Brain microvascular endothelial cell (primary cell): Measurements from ENCODE around the gene OTUB2.
A peak's percentile ranks its signal among the peaks of the same experiment; 100 is the strongest.

Experiments used
- DNase-seq: peaks from one replicate; pipeline ENCODE4 v3.0.0-alpha.2; 2020
- H3K27ac ChIP-seq: fragments of 250-450 bp; sonication (Bioruptor Pico); 2 replicates; pipeline ENCODE4 v1.5.1; 2020; ENCODE audit warnings: mild to moderate bottlenecking, moderate library complexity
- H3K27me3 ChIP-seq: fragments of 250-450 bp; sonication (Bioruptor Pico); replicated peaks from 2 replicates; pipeline ENCODE4 v1.5.1; 2020; ENCODE audit warnings: mild to moderate bottlenecking
- H3K36me3 ChIP-seq: fragments of 250-450 bp; sonication (Bioruptor Pico); replicated peaks from 2 replicates; pipeline ENCODE4 v1.5.1; 2020; ENCODE audit warnings: mild to moderate bottlenecking
- H3K4me3 ChIP-seq: 2 replicates; pipeline ENCODE4 v1.5.1; 2011; ENCODE audit warnings: low read depth, mild to moderate bottlenecking, control low read depth, low read length, moderate library complexity
- CTCF ChIP-seq: IDR thresholded peaks from 2 replicates; pipeline ENCODE4 v1.5.1; 2011; ENCODE audit warnings: low read depth, mild to moderate bottlenecking, moderate library complexity, low read length, control low read depth, inconsistent platforms; ENCODE audit errors: missing control alignments
- in situ Hi-C: cut with HindIII; loops from 2 replicates; pipeline ENCODE4 v1.10.0; 2017; ENCODE audit warnings: low sequenced_read_pairs, low pct_ligation_motif_present

Gene OTUB2

GRCh38 chr14:94080621-94081385, 54.7 kb downstream of the OTUB2 start, which contains the start of the genes DDX24 and IFI27L1:
TSS of gene DDX24 (minus strand) at chr14:94081202. CDS start at chr14:94079742, 1,460 bp downstream.
TSS of gene IFI27L1 (plus strand) at chr14:94081310. CDS start at chr14:94096938, 15,628 bp downstream.
- Histone ChIP-seq H3K36me3 (peaks cover 13% of the 10 kb centered on the region), H3K27ac (peak within 1 kb of the TSS; percentile 78), H3K4me3 (peak within 1 kb of the TSS; percentile 80), H3K27me3 (no peaks in the 10 kb centered on the region)
- peak; percentile 93 for DNase-seq
- no peak for TF ChIP-seq CTCF
- in situ Hi-C loops, result no loop called here

DNA sequence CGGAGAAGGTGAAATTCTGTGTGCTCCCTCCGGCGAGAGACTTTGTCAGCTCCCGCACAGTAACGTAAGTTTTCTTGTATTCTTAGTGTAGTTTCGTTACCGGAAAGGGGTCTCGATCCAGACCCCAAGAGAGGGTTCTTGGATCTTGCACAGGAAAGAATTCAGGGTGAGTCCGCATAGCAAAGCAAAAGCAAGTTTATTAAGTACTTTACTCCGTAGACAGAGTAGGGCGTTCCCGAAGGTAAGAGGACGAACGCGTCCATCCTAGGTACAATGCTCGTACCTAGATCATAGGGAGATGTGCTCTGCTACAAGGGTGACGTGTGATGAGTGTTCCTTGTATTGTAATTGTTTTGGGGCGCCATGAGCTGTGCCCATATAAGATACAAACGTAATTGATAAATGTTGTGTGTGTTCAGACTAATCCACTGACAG, 55.3 kb downstream of the OTUB2 start:
- no peak for DNase-seq
- no peak for TF ChIP-seq CTCF
- peaks cover 13% of the 10 kb centered on the region for H3K36me3 ChIP-seq
- H3K4me3 ChIP-seq, result peak overlapping the region; percentile 80
- in situ Hi-C loops, result no loop called here
- H3K27me3 ChIP-seq, result no peaks in the 10 kb centered on the region
- H3K27ac ChIP-seq, result peak overlapping the region; percentile 78

- no peaks in the 10 kb centered on the region for H3K36me3 ChIP-seq
- no peak for DNase-seq
- TF ChIP-seq CTCF, result no peak
- H3K4me3 ChIP-seq, result no peak overlapping the region
- H3K27me3 ChIP-seq, result no peaks in the 10 kb centered on the region
- no peak overlapping the region for H3K27ac ChIP-seq
- in situ Hi-C loops, result no loop called here
These were observed 61.8 kb downstream of the OTUB2 start for GRCh38 chr14:94087891-94088290.

- TF ChIP-seq CTCF, result no peak
- Histone ChIP-seq H3K27me3 (no peaks in the 10 kb centered on the region), H3K27ac (no peak overlapping the region), H3K4me3 (no peak overlapping the region), H3K36me3 (no peaks in the 10 kb centered on the region)
- in situ Hi-C loops, result no loop called here
- DNase-seq, result no peak
These were observed 62.4 kb downstream of the OTUB2 start for GRCh38 chr14:94088516-94088915.

GRCh38 chr14:94089479-94089878, 63.3 kb downstream of the OTUB2 start:
- no peaks in the 10 kb centered on the region for H3K36me3 ChIP-seq
- H3K4me3 ChIP-seq, result no peak overlapping the region
- no peak overlapping the region for H3K27ac ChIP-seq
- no peaks in the 10 kb centered on the region for H3K27me3 ChIP-seq
- no peak for DNase-seq
- TF ChIP-seq CTCF, result no peak
- in situ Hi-C loops, result no loop called here

DNA sequence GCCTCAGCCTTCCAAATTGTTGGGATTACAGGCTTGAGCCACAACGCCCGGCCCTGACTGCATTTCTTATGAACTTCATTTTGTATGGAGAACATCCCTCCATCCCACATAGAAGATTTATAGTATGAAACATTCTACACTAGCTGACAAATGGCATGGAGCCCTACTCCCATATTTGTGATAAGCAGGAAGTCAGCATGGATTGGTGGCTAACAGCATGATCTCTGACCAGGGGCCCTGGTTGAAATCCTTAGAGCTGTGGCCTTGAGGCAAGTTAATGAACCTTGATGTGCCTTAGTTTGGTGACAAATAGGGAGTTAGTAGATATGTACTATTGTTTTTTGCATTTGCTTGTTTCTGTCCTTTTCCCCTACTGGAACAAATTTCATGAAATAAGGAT, 67.3 kb downstream of the OTUB2 start:
- H3K27ac ChIP-seq, result no peak overlapping the region
- H3K36me3 ChIP-seq, result no peaks in the 10 kb centered on the region
- H3K27me3 ChIP-seq, result no peaks in the 10 kb centered on the region
- H3K4me3 ChIP-seq, result no peak overlapping the region
- TF ChIP-seq CTCF, result no peak
- no peak for DNase-seq
- in situ Hi-C loops, result no loop called here
